IMR-90 (cell line): ENCODE data around the gene LDHAL6A. TPM values are rescaled to one million over a fixed set of nuclear protein-coding genes. Genes with fewer than 3 reads are reported as not detected.
A peak's percentile ranks its signal among the peaks of the same experiment; 100 is the strongest.

Experiments
- ATAC-seq: fragments of 200-7000 bp; cut with Tn5 transposase; 2 replicates; pipeline ENCODE4 v1.9.1; 2020; ENCODE audit warnings: low read depth, mild to moderate bottlenecking, moderate library complexity
- BruUV-seq: library from RNA; stranded (reverse); fragments of 400-500 nt; replicated peaks from 2 replicates; lab custom pipeline; 2021; lab: Mats Ljungman, UMichigan
- CTCF ChIA-PET: fragments of 300-600 bp; formaldehyde crosslinking; extraction: SDS; loops from one replicate; lab custom pipeline; 2021; ENCODE audit warnings: antibody characterized with exemption; lab: Yijun Ruan, JAX
- POLR2A ChIA-PET: fragments of 300-600 bp; sonication (Branson Sonifier 250); formaldehyde crosslinking; loops from one replicate; lab custom pipeline; 2022; ENCODE audit warnings: antibody characterized with exemption; ENCODE audit not compliant: unreplicated experiment; lab: Charles Lee
- DNase-seq: peaks from one replicate; pipeline ENCODE4 v3.0.0; 2013
- H2AFZ ChIP-seq: replicated peaks from 2 replicates; pipeline ENCODE3; 2013; ENCODE audit warnings: low read length, mild to moderate bottlenecking; ENCODE audit not compliant: poor library complexity
- H2AK5ac ChIP-seq: 2 replicates; pipeline ENCODE4 v1.6.1; 2013; ENCODE audit warnings: low read depth, low read length, inconsistent platforms
- H2AK9ac ChIP-seq: replicated peaks from 2 replicates; pipeline ENCODE3; 2013; ENCODE audit warnings: mild to moderate bottlenecking, low read depth, low read length, moderate library complexity; ENCODE audit not compliant: poor library complexity
- H2BK120ac ChIP-seq: 2 replicates; pipeline ENCODE4 v1.6.1; 2013; ENCODE audit warnings: low read depth, low read length, inconsistent platforms
- H2BK15ac ChIP-seq: 3 replicates; pipeline ENCODE4 v1.6.1; 2013; ENCODE audit warnings: low read depth, low read length, inconsistent platforms
- H2BK20ac ChIP-seq: 2 replicates; pipeline ENCODE4 v1.6.1; 2013; ENCODE audit warnings: low read depth, mild to moderate bottlenecking, inconsistent platforms, low read length, moderate library complexity
- H2BK5ac ChIP-seq: 2 replicates; pipeline ENCODE4 v1.6.1; 2013; ENCODE audit warnings: mild to moderate bottlenecking, low read depth, low read length, inconsistent platforms; ENCODE audit not compliant: poor library complexity, severe bottlenecking
- H3K14ac ChIP-seq: replicated peaks from 2 replicates; pipeline ENCODE4 v1.6.1; 2013; ENCODE audit warnings: low read depth, low read length, inconsistent platforms
- H3K18ac ChIP-seq: 2 replicates; pipeline ENCODE4 v1.6.1; 2013; ENCODE audit warnings: low read depth, low read length, control low read depth
- H3K23ac ChIP-seq: 2 replicates; pipeline ENCODE4 v1.6.1; 2013; ENCODE audit warnings: low read depth, low read length, inconsistent platforms
- H3K27ac ChIP-seq: 2 replicates; pipeline ENCODE4 v1.5.1; 2013; ENCODE audit warnings: mild to moderate bottlenecking, control low read depth, low read length; ENCODE audit not compliant: insufficient read depth
- H3K27me3 ChIP-seq: 2 replicates; pipeline ENCODE4 v1.6.1; 2013; ENCODE audit warnings: low read length; ENCODE audit not compliant: control insufficient read depth, insufficient read depth
- H3K36me3 ChIP-seq: 2 replicates; pipeline ENCODE4 v1.6.1; 2013; ENCODE audit warnings: low read length, mixed read lengths; ENCODE audit not compliant: control insufficient read depth, insufficient read depth
- H3K4ac ChIP-seq: 2 replicates; pipeline ENCODE4 v1.6.1; 2013; ENCODE audit warnings: low read depth, low read length, inconsistent platforms
- H3K4me1 ChIP-seq: 2 replicates; pipeline ENCODE4 v1.6.1; 2013; ENCODE audit warnings: low read length, mixed read lengths; ENCODE audit not compliant: control insufficient read depth, insufficient read depth
- H3K4me2 ChIP-seq: 2 replicates; pipeline ENCODE4 v1.6.1; 2013; ENCODE audit warnings: low read depth, mild to moderate bottlenecking, control low read depth, low read length, moderate library complexity
- H3K4me3 ChIP-seq: 2 replicates; pipeline ENCODE4 v1.5.1; 2013; ENCODE audit warnings: low read depth, mild to moderate bottlenecking, control low read depth, low read length, moderate library complexity; ENCODE audit not compliant: insufficient read depth
- H3K56ac ChIP-seq: 2 replicates; pipeline ENCODE4 v1.6.1; 2013; ENCODE audit warnings: low read length, inconsistent platforms; ENCODE audit not compliant: insufficient read depth; ENCODE audit errors: extremely low read depth
- H3K79me1 ChIP-seq, 2 experiments: 2 replicates each; pipeline ENCODE4 v1.6.1; 2013; ENCODE audit warnings: low read length in 2 of 2, inconsistent platforms in 1 of 2, low read depth in 1 of 2
- H3K9ac ChIP-seq: 2 replicates; pipeline ENCODE4 v1.6.1; 2013; ENCODE audit warnings: low read depth, low read length, control low read depth
- H3K9me1 ChIP-seq: 2 replicates; pipeline ENCODE4 v1.6.1; 2013; ENCODE audit warnings: low read length, inconsistent platforms; ENCODE audit not compliant: insufficient read depth
- H3K9me3 ChIP-seq: 2 replicates; pipeline ENCODE4 v1.6.1; 2013; ENCODE audit warnings: low read length; ENCODE audit not compliant: control insufficient read depth, insufficient read depth
- H4K20me1 ChIP-seq: 2 replicates; pipeline ENCODE4 v1.6.1; 2013; ENCODE audit warnings: low read length, inconsistent platforms; ENCODE audit not compliant: insufficient read depth
- H4K5ac ChIP-seq: 2 replicates; pipeline ENCODE4 v1.6.1; 2013; ENCODE audit warnings: mild to moderate bottlenecking, low read depth, low read length, control low read depth
- H4K8ac ChIP-seq, 2 experiments: 2 replicates each; pipeline ENCODE4 v1.6.1; 2013; ENCODE audit warnings: low read depth in 2 of 2, low read length in 2 of 2, control low read depth in 1 of 2, inconsistent platforms in 1 of 2
- H4K91ac ChIP-seq: 2 replicates; pipeline ENCODE4 v1.6.1; 2013; ENCODE audit warnings: low read depth, low read length, inconsistent platforms; ENCODE audit not compliant: insufficient read depth
- CEBPB ChIP-seq: IDR thresholded peaks from 2 replicates; pipeline ENCODE4 v1.6.1; 2012; ENCODE audit warnings: low read depth, low read length, improper control_type of control experiment
- CHD1 ChIP-seq: IDR thresholded peaks from 2 replicates; pipeline ENCODE4 v1.6.1; 2012; ENCODE audit warnings: low read depth, low read length, improper control_type of control experiment
- FOS ChIP-seq: fragments of 150-350 bp; IDR thresholded peaks from 2 replicates; pipeline ENCODE4 v1.6.1; 2016; ENCODE audit warnings: low read depth, low read length
- MAFK ChIP-seq: IDR thresholded peaks from 2 replicates; pipeline ENCODE4 v1.6.1; 2012; ENCODE audit warnings: low read depth, low read length, improper control_type of control experiment
- SMC3 ChIP-seq: fragments of 150-350 bp; IDR thresholded peaks from 2 replicates; pipeline ENCODE4 v1.6.1; 2016; ENCODE audit warnings: low read depth, mild to moderate bottlenecking, antibody characterized with exemption, low read length, moderate library complexity
- USF2 ChIP-seq: fragments of 150-350 bp; IDR thresholded peaks from 2 replicates; pipeline ENCODE4 v1.6.1; 2017; ENCODE audit warnings: mild to moderate bottlenecking, antibody characterized with exemption, low read length, low read depth
- WGBS, 2 experiments: methylation state at CpG; one replicate each; pipeline versions ENCODE4 v1.1.5 to v1.1.7; 2013; ENCODE audit warnings: missing lambda C conversion rate in 2 of 2; ENCODE audit not compliant: insufficient read length in 1 of 2; ENCODE audit errors: extremely low coverage in 2 of 2; 5-methylcytosine and 5-hydroxymethylcytosine counted together
- dilution Hi-C: fragments of 300-500 bp; cut with HindIII; formaldehyde crosslinking; loops from one replicate; pipeline ENCODE4 v1.14.3; 2018; ENCODE audit warnings: low sequenced_read_pairs; ENCODE audit not compliant: unreplicated experiment
- in situ Hi-C: fragments of 300-500 bp; cut with MboI; formaldehyde crosslinking; loops from 3 replicates; pipeline ENCODE4 v1.14.3; 2019; ENCODE audit warnings: low sequenced_read_pairs, inconsistent platforms, mixed read lengths
- intact Hi-C: fragments of 100-400 bp; cut with micrococcal nuclease; formaldehyde crosslinking; loops from 2 replicates; pipeline ENCODE4 v1.10.0; 2022
- polyA plus RNA-seq, 3 experiments: library from polyadenylated mRNA; depleted of rRNA; stranded (reverse); fragments of >200 nt; gene quantifications; 2 replicates each; pipeline ENCODE4 v1.2.3, GENCODE V29; 2012; ENCODE audit warnings: low replicate concordance in 1 of 3
- total RNA-seq: library from RNA; depleted of rRNA; stranded (reverse); fragments of >200 nt; gene quantifications from 2 replicates; pipeline ENCODE4 v1.2.3, GENCODE V29; 2012

The LDHAL6A gene
- total and polyA plus RNA-seq, 2 of the 4 experiments (the other 2 are of a cell fraction) = not detected

DNA sequence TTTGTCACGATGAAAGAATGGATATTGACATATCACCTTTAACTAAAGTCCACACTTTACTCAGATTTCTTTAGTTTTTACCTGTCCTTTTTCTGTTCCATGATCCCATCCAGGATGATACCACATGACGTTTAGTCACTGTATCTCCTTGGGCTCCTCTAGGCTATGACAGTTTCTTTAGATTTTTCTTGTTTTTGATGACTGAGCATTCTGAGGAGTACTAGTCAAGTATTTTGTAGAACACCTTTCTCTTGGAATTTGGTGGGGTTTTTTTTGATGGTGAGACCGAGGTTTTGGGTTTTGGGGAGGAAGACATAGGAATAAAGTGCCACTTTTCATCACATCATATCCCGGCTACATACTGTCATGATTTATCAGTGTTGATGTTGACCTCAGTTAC, 4.0 kb downstream of the LDHAL6A start:
- no peak overlapping the region for H3K4me3 ChIP-seq
- no peak overlapping the region for H4K91ac ChIP-seq
- H3K79me1 ChIP-seq = no peaks in the 10 kb centered on the region
- no peak overlapping the region for H2BK15ac ChIP-seq
- peaks cover 6% of the 10 kb centered on the region; the same call in 1 of the 2 replicates for H3K27me3 ChIP-seq
- H3K4me2 ChIP-seq = no peak overlapping the region
- TF ChIP-seq SMC3 (no peak), CHD1 (no peak), USF2 (no peak), CEBPB (no peak), FOS (no peak), MAFK (peak; percentile 59)
- DNase-seq = no peak
- no peak overlapping the region for H2BK5ac ChIP-seq
- in situ Hi-C loops (no loop called here), dilution Hi-C loops (no loop called here), intact Hi-C loops (no loop called here)
- no peak overlapping the region for H2AFZ ChIP-seq
- no peaks in the 10 kb centered on the region for H4K20me1 ChIP-seq
- H4K5ac ChIP-seq = no peak overlapping the region
- POLR2A ChIA-PET = no interaction called here
- no peak overlapping the region for H3K9ac ChIP-seq
- WGBS, 2 experiments = no CpG with 5 or more reads among the region's 4 CpGs
- no peak overlapping the region for H3K56ac ChIP-seq
- H3K23ac ChIP-seq = no peak overlapping the region
- no peak overlapping the region for H2AK9ac ChIP-seq
- no peak overlapping the region for H3K18ac ChIP-seq
- H4K8ac ChIP-seq = no peak overlapping the region
- H3K9me1 ChIP-seq = no peaks in the 10 kb centered on the region
- no peaks in the 10 kb centered on the region for H3K36me3 ChIP-seq
- no peaks in the 10 kb centered on the region for H3K4me1 ChIP-seq
- BruUV-seq = no TSS peak
- H2AK5ac ChIP-seq = no peak overlapping the region
- H3K4ac ChIP-seq = no peak overlapping the region
- no peak overlapping the region for H3K14ac ChIP-seq
- CTCF ChIA-PET = no interaction called here
- no peak for ATAC-seq
- H3K27ac ChIP-seq = no peak overlapping the region
- H2BK20ac ChIP-seq = no peak overlapping the region
- no peaks in the 10 kb centered on the region for H3K9me3 ChIP-seq
- H2BK120ac ChIP-seq = no peak overlapping the region
